ENCODE data around the gene NPNT.

The NPNT gene

DNA sequence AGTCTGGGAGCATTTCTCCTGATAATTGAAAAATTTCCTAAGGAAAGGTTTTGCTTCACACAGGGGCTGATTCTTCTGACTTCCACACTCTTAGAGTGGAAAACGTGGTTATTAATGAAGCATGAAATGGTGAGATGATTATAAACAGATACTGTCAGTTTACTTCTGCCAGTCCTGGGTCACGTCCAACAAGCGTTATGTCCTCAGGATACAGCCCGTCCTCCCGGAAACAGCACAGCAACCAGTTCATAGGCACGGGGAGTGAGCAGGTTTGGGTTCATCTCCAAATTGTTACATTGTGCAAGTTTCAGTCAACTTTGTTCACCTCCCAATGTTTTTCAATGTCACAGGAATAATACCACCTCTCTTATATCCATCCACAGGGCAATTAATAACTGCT lies 98.8 kb downstream of the NPNT start:
- no peaks in the 10 kb centered on the region for H3K9me2 ChIP-seq (replicated peaks; ENCODE audit: low read depth, low read length)
- H3K9me3 ChIP-seq (ENCODE audit: insufficient read depth, low read depth, low read length): no peaks in the 10 kb centered on the region
- no peaks in the 10 kb centered on the region for H3K36me3 ChIP-seq (ENCODE audit: insufficient read depth, low read length)
- H2AFZ ChIP-seq (ENCODE audit: low read length): no peak overlapping the region
- no peak overlapping the region for H3K4me2 ChIP-seq (ENCODE audit: low read depth, low read length, poor library complexity, severe bottlenecking)
- no peak overlapping the region for H3K9ac ChIP-seq (ENCODE audit: low read depth, low read length, poor library complexity, severe bottlenecking)
- no peaks in the 10 kb centered on the region for H3F3A ChIP-seq (ENCODE audit: low read depth)
- H4K20me1 ChIP-seq (ENCODE audit: insufficient read depth, low read length, poor library complexity, severe bottlenecking): no peaks in the 10 kb centered on the region
- H3K27me3 ChIP-seq (ENCODE audit: insufficient read depth, low read length, poor library complexity, severe bottlenecking): no peaks in the 10 kb centered on the region
- no peaks in the 10 kb centered on the region for H3K79me2 ChIP-seq (ENCODE audit: insufficient read depth, low read length)
- no peak overlapping the region for H3K4me3 ChIP-seq (ENCODE audit: low read length, poor library complexity, severe bottlenecking)
- no peak for TF ChIP-seq EZH2phosphoT487 (IDR thresholded peaks at IDR 0.05; ENCODE audit: borderline replicate concordance)
- TF ChIP-seq, protein P1, sequence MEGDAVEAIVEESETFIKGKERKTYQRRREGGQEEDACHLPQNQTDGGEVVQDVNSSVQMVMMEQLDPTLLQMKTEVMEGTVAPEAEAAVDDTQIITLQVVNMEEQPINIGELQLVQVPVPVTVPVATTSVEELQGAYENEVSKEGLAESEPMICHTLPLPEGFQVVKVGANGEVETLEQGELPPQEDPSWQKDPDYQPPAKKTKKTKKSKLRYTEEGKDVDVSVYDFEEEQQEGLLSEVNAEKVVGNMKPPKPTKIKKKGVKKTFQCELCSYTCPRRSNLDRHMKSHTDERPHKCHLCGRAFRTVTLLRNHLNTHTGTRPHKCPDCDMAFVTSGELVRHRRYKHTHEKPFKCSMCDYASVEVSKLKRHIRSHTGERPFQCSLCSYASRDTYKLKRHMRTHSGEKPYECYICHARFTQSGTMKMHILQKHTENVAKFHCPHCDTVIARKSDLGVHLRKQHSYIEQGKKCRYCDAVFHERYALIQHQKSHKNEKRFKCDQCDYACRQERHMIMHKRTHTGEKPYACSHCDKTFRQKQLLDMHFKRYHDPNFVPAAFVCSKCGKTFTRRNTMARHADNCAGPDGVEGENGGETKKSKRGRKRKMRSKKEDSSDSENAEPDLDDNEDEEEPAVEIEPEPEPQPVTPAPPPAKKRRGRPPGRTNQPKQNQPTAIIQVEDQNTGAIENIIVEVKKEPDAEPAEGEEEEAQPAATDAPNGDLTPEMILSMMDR (conservative IDR thresholded peaks at IDR 0.05; ENCODE audit: low read length): no peak
- H3K4me1 ChIP-seq (ENCODE audit: insufficient read depth, low read length, poor library complexity, severe bottlenecking): peaks cover 4% of the 10 kb centered on the region

DNA sequence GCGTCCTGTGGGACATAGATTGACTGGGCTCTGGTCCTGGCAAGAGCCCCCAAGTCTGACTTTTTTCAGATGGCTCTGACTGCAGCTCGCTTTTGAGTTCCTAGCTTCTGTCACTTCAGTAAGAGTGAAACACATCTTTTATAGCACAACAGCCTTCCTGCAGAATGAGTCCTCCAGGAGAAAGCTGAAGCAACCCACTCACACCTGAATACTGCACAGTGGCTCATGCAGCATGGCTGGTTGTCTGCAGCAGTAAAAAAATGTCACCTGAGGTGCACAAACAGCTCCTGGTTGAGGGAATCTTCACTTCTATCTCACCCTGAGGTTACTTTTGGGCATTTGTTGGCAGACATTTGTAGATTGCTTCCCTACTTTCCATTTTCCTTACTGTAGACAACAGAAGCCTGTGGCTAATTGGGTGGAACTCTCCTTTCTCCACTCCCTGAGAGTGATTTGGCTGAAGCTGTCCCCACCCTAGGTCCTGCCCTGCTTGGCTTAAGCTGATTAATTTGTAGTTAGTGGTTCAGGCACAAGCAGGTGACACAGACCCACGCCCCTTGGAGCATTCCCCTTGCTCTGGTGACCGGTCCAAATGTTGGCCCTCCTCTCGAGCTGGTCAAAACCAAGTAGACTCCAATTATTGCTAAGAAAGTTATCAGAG lies 99.7 kb downstream of the NPNT start:
- Histone ChIP-seq H3K27me3 (ENCODE audit: insufficient read depth, low read length, poor library complexity, severe bottlenecking) (no peaks in the 10 kb centered on the region), H3K9me2 (replicated peaks; ENCODE audit: low read depth, low read length) (no peaks in the 10 kb centered on the region), H3F3A (ENCODE audit: low read depth) (no peaks in the 10 kb centered on the region), H3K4me3 (ENCODE audit: low read length, poor library complexity, severe bottlenecking) (no peak overlapping the region), H3K4me2 (ENCODE audit: low read depth, low read length, poor library complexity, severe bottlenecking) (no peak overlapping the region), H3K9me3 (ENCODE audit: insufficient read depth, low read depth, low read length) (no peaks in the 10 kb centered on the region), H3K79me2 (ENCODE audit: insufficient read depth, low read length) (no peaks in the 10 kb centered on the region), H3K36me3 (ENCODE audit: insufficient read depth, low read length) (no peaks in the 10 kb centered on the region), H4K20me1 (ENCODE audit: insufficient read depth, low read length, poor library complexity, severe bottlenecking) (no peaks in the 10 kb centered on the region), H3K9ac (ENCODE audit: low read depth, low read length, poor library complexity, severe bottlenecking) (no peak overlapping the region), H3K4me1 (ENCODE audit: insufficient read depth, low read length, poor library complexity, severe bottlenecking) (peaks cover 4% of the 10 kb centered on the region), H2AFZ (ENCODE audit: low read length) (no peak overlapping the region)
- TF ChIP-seq EZH2phosphoT487 (IDR thresholded peaks at IDR 0.05; ENCODE audit: borderline replicate concordance): no peak
- TF ChIP-seq, protein P1 (conservative IDR thresholded peaks at IDR 0.05; ENCODE audit: low read length): no peak

DNA sequence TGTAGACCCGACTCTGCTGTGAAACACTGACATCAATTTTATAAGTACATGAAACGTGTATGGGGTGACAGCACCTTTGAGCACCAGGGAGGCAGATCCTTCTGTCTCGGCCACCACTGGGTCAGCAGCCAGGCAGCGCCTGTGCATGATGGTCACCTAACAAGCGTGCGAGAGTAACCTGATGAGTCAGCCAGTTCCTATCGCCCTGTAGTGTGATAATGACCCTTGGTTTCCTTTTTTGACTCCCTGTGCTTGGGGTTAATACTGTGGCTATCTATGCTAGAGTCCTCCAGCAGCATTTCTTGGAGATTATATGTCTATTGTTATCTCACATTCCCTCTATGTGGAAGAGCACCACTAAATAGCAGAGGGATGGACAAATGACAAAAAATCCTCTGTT lies 101.6 kb downstream of the NPNT start:
- Histone ChIP-seq H3K9me2 (replicated peaks; ENCODE audit: low read depth, low read length) (no peaks in the 10 kb centered on the region), H3K27me3 (ENCODE audit: insufficient read depth, low read length, poor library complexity, severe bottlenecking) (no peaks in the 10 kb centered on the region), H3K9me3 (ENCODE audit: insufficient read depth, low read depth, low read length) (no peaks in the 10 kb centered on the region), H2AFZ (ENCODE audit: low read length) (no peak overlapping the region), H3K36me3 (ENCODE audit: insufficient read depth, low read length) (no peaks in the 10 kb centered on the region), H3F3A (ENCODE audit: low read depth) (no peaks in the 10 kb centered on the region), H3K4me3 (ENCODE audit: low read length, poor library complexity, severe bottlenecking) (no peak overlapping the region), H3K79me2 (ENCODE audit: insufficient read depth, low read length) (no peaks in the 10 kb centered on the region), H3K4me2 (ENCODE audit: low read depth, low read length, poor library complexity, severe bottlenecking) (no peak overlapping the region), H3K4me1 (ENCODE audit: insufficient read depth, low read length, poor library complexity, severe bottlenecking) (no peaks in the 10 kb centered on the region), H3K9ac (ENCODE audit: low read depth, low read length, poor library complexity, severe bottlenecking) (no peak overlapping the region), H4K20me1 (ENCODE audit: insufficient read depth, low read length, poor library complexity, severe bottlenecking) (no peaks in the 10 kb centered on the region)
- TF ChIP-seq, protein P1 (conservative IDR thresholded peaks at IDR 0.05; ENCODE audit: low read length): no peak
- no peak for TF ChIP-seq EZH2phosphoT487 (IDR thresholded peaks at IDR 0.05; ENCODE audit: borderline replicate concordance)

Data from Loucy (cell line).